GM23248 (cell line): Measurements from ENCODE around the gene IL10. TPM values are rescaled to one million over a fixed set of nuclear protein-coding genes. Genes with fewer than 3 reads are reported as not detected.

Experiments used
- DNase-seq: peaks from one replicate; pipeline ENCODE4 v3.0.0-alpha.2; 2015
- H2AFZ ChIP-seq: fragments of 200-600 bp; sonication (generic); 2 replicates; pipeline ENCODE4 v1.6.1; 2016; ENCODE audit warnings: antibody characterized with exemption
- H3F3A ChIP-seq: fragments of 200-600 bp; sonication (generic); 2 replicates; pipeline ENCODE4 v1.6.1; 2016; ENCODE audit warnings: mild to moderate bottlenecking, antibody characterized with exemption, mixed run types; ENCODE audit not compliant: insufficient read depth
- H3K27ac ChIP-seq: fragments of 200-600 bp; sonication (generic); 2 replicates; pipeline ENCODE4 v1.5.1; 2016; ENCODE audit warnings: mild to moderate bottlenecking
- H3K27me3 ChIP-seq: fragments of 200-600 bp; sonication (generic); replicated peaks from 2 replicates; pipeline ENCODE4 v1.6.1; 2016; ENCODE audit warnings: mild to moderate bottlenecking; ENCODE audit not compliant: insufficient read depth
- H3K36me3 ChIP-seq: fragments of 200-600 bp; sonication (generic); 2 replicates; pipeline ENCODE4 v1.6.1; 2016; ENCODE audit warnings: low read depth, mild to moderate bottlenecking
- H3K4me1 ChIP-seq: fragments of 200-600 bp; sonication (generic); 2 replicates; pipeline ENCODE4 v1.6.1; 2016; ENCODE audit warnings: mild to moderate bottlenecking; ENCODE audit not compliant: insufficient read depth
- H3K4me2 ChIP-seq: fragments of 200-600 bp; sonication (generic); one replicate; pipeline ENCODE4 v1.6.1; 2016; ENCODE audit warnings: mild to moderate bottlenecking; ENCODE audit not compliant: unreplicated experiment
- H3K4me3 ChIP-seq: fragments of 200-600 bp; sonication (generic); 2 replicates; pipeline ENCODE4 v1.5.1; 2016; ENCODE audit warnings: mild to moderate bottlenecking
- H3K79me2 ChIP-seq: fragments of 200-600 bp; sonication (generic); 2 replicates; pipeline ENCODE4 v1.6.1; 2016; ENCODE audit warnings: mild to moderate bottlenecking; ENCODE audit not compliant: insufficient read depth
- H3K9ac ChIP-seq: fragments of 200-600 bp; sonication (generic); 2 replicates; pipeline ENCODE4 v1.6.1; 2016; ENCODE audit warnings: mild to moderate bottlenecking
- H3K9me2 ChIP-seq: fragments of 200-600 bp; sonication (generic); 2 replicates; pipeline ENCODE4 v1.6.1; 2016; ENCODE audit warnings: mixed run types, mild to moderate bottlenecking, moderate library complexity; ENCODE audit not compliant: insufficient read depth
- H3K9me3 ChIP-seq: fragments of 200-600 bp; sonication (generic); one replicate; pipeline ENCODE4 v1.6.1; 2017; ENCODE audit warnings: low read depth
- H4K20me1 ChIP-seq: fragments of 200-600 bp; sonication (generic); 2 replicates; pipeline ENCODE4 v1.6.0; 2016; ENCODE audit not compliant: insufficient read depth
- EZH2 ChIP-seq: fragments of 200-600 bp; sonication (generic); IDR thresholded peaks from 2 replicates; pipeline ENCODE4 v1.6.1; 2018; ENCODE audit warnings: antibody characterized with exemption, mild to moderate bottlenecking; ENCODE audit not compliant: insufficient read depth, poor library complexity, severe bottlenecking
- EZH2phosphoT487 ChIP-seq: fragments of 200-600 bp; sonication (generic); IDR thresholded peaks from 2 replicates; pipeline ENCODE4 v1.6.1; 2018; ENCODE audit warnings: antibody characterized with exemption, moderate library complexity, mild to moderate bottlenecking, low read depth; ENCODE audit not compliant: insufficient read depth
- WGBS, 2 experiments: methylation state at CpG; one replicate each; pipeline ENCODE4 v1.1.6; 2015 to 2017; ENCODE audit warnings: low lambda C conversion rate in 2 of 2, low coverage in 1 of 2; ENCODE audit errors: missing lambda C conversion rate in 2 of 2; 5-methylcytosine and 5-hydroxymethylcytosine counted together
- in situ Hi-C: fragments of 300-500 bp; cut with MboI; formaldehyde crosslinking; loops from 2 replicates; pipeline ENCODE4 v1.15.0; 2020
- polyA plus RNA-seq: library from polyadenylated mRNA; unstranded; fragments of >200 nt; fragmentation: Nextera tagmentation; extraction: Ambion mirVana; gene quantifications from 2 replicates; pipeline ENCODE4 v1.2.1, GENCODE V29; 2016
- total RNA-seq: library from RNA; depleted of rRNA; stranded (reverse); fragments of >200 nt; shearing (Covaris generic); gene quantifications from 2 replicates; pipeline ENCODE4 v1.2.3, GENCODE V29; 2014

Gene IL10
- total and polyA plus RNA-seq, 2 experiments from 2014 or later: not detected

- TF ChIP-seq EZH2 (no peak), EZH2phosphoT487 (no peak)
These were observed 40.2 kb upstream of the IL10 start for GRCh38 chr1:206812471-206812870.

GRCh38 chr1:206809504-206810084, 37.3 kb upstream of the IL10 start:
- no peak overlapping the region for H2AFZ ChIP-seq
- H3K27me3 ChIP-seq: no peaks in the 10 kb centered on the region
- no peaks in the 10 kb centered on the region for H3F3A ChIP-seq
- no peak overlapping the region for H3K27ac ChIP-seq
- no peak overlapping the region for H3K4me2 ChIP-seq
- no peaks in the 10 kb centered on the region for H4K20me1 ChIP-seq
- no peak overlapping the region for H3K9ac ChIP-seq
- H3K36me3 ChIP-seq: no peaks in the 10 kb centered on the region
- no peaks in the 10 kb centered on the region for H3K9me3 ChIP-seq
- in situ Hi-C loops: no loop called here
- H3K9me2 ChIP-seq: no peaks in the 10 kb centered on the region
- DNase-seq: peak; percentile 59
- H3K4me3 ChIP-seq: no peak overlapping the region
- WGBS, 2 experiments: 55 to 64% methylated on average over 4 of the region's 4 CpGs
- H3K79me2 ChIP-seq: no peaks in the 10 kb centered on the region
- no peak for TF ChIP-seq EZH2
- no peak for TF ChIP-seq EZH2phosphoT487
- H3K4me1 ChIP-seq: 0 out of 2 replicates have a peak, but pooled peaks cover 1% of the 10 kb centered on the region

More at GRCh38 chr1:206812471-206812870, 40.2 kb upstream of the IL10 start:
- WGBS, 2 experiments: 66 to 89% methylated on average over 2 of the region's 2 CpGs
- no peaks in the 10 kb centered on the region for H3K9me2 ChIP-seq
- no peak overlapping the region for H3K9ac ChIP-seq
- H3K27ac ChIP-seq: no peak overlapping the region
- H3K4me1 ChIP-seq: 0 out of 2 replicates have a peak, but pooled peaks cover 8% of the 10 kb centered on the region
- no peaks in the 10 kb centered on the region for H3K27me3 ChIP-seq
- no peaks in the 10 kb centered on the region for H3F3A ChIP-seq
- in situ Hi-C loops: no loop called here
- no peaks in the 10 kb centered on the region for H3K36me3 ChIP-seq
- no peaks in the 10 kb centered on the region for H3K79me2 ChIP-seq
- no peak for DNase-seq
- H3K4me2 ChIP-seq: no peak overlapping the region
- no peak overlapping the region for H3K4me3 ChIP-seq
- no peak overlapping the region for H2AFZ ChIP-seq
- no peaks in the 10 kb centered on the region for H4K20me1 ChIP-seq
- H3K9me3 ChIP-seq: no peaks in the 10 kb centered on the region

GRCh38 chr1:206808615-206809014, 36.3 kb upstream of the IL10 start:
- H3K27me3 ChIP-seq: no peaks in the 10 kb centered on the region
- H3K36me3 ChIP-seq: no peaks in the 10 kb centered on the region
- H3K9ac ChIP-seq: no peak overlapping the region
- no peaks in the 10 kb centered on the region for H3K9me2 ChIP-seq
- H3K4me2 ChIP-seq: no peak overlapping the region
- DNase-seq: peak; percentile 58
- TF ChIP-seq EZH2 (no peak), EZH2phosphoT487 (no peak)
- no peaks in the 10 kb centered on the region for H4K20me1 ChIP-seq
- no peaks in the 10 kb centered on the region for H3F3A ChIP-seq
- WGBS, 2 experiments: 78 to 89% methylated on average over 2 of the region's 2 CpGs
- H3K4me1 ChIP-seq: peaks cover 7% of the 10 kb centered on the region; the same call in 1 of the 2 replicates
- H3K4me3 ChIP-seq: no peak overlapping the region
- H3K9me3 ChIP-seq: no peaks in the 10 kb centered on the region
- in situ Hi-C loops: no loop called here
- no peaks in the 10 kb centered on the region for H3K79me2 ChIP-seq
- no peak overlapping the region for H2AFZ ChIP-seq
- H3K27ac ChIP-seq: no peak overlapping the region

- Histone ChIP-seq H3K27me3 (no peaks in the 10 kb centered on the region), H3K9me3 (no peaks in the 10 kb centered on the region), H3K36me3 (no peaks in the 10 kb centered on the region), H2AFZ (no peak overlapping the region), H3K9me2 (no peaks in the 10 kb centered on the region), H3F3A (peaks cover 5% of the 10 kb centered on the region; the same call in 1 of the 2 replicates), H4K20me1 (no peaks in the 10 kb centered on the region), H3K9ac (no peak overlapping the region), H3K27ac (no peak overlapping the region), H3K4me2 (no peak overlapping the region), H3K4me3 (no peak overlapping the region), H3K79me2 (no peaks in the 10 kb centered on the region), H3K4me1 (peaks cover 14% of the 10 kb centered on the region)
- TF ChIP-seq EZH2: no peak
- TF ChIP-seq EZH2phosphoT487: no peak
- in situ Hi-C loops: no loop called here
- DNase-seq: no peak
- 73 to 75% methylated on average over 1 of the region's 1 CpG for WGBS, 2 experiments
These were observed 33.1 kb upstream of the IL10 start for GRCh38 chr1:206805357-206805756.
